ENCODE results near the gene MGAT4D.
"Not testable (repeated sequence)": the region's sequence is repeated elsewhere in the genome, so short reads cannot be mapped to it uniquely, and the experiment has no call there.

Gene MGAT4D

DNA sequence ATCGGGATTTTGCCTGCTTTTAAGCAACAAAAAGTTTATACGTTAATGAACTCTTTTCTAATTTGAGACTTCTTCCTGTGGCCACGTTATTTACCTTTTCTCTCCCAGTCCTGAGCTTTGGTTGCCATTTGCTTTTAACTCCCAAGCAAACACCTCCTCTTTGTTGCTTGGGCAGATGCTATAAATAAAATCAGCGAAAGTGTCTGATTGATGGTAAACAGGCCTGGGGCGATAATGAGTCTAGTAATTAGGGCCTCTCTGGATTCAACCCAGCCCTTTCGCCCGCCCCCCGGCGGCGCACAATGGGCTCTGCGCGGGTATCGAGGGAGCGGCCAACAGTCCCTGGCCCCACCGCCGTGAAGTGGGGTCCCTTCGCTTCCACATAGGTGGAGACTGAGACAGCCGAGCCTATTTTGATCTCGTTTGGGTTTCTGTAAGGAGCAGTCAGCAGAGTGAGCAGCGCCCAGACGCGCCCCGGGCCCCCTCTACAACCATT lies 71.4 kb downstream of the MGAT4D start:
- DNase-seq (ENCODE audit: low read depth in 1 of 2, low spot score in 1 of 2): no peak
- in situ Hi-C loops (cut with HindIII; ENCODE audit: low pct_unique_long_range_greater_than_20kb, low sequenced_read_pairs): no loop called here
- TF ChIP-seq JUND (IDR thresholded peaks at IDR 0.05; ENCODE audit: low read depth): no peak

DNA sequence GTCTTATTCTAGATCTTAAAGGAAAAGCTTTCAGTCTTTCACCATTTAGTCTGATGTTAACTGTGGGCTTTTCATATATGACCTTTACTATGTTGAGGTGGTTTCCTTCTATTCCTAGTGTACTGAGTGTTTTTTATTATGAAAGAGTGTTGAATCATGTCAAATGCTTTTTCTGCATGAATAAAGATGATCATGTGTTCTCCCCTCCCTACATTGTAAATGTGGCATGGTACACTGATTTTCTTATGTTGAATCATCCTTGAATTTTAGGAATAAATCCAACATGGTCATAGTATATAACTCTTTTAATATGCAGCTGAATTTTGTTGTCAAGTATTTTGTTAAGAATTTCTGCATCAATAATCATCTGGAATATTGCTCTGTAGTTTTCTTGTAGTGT lies 75.0 kb downstream of the MGAT4D start:
- TF ChIP-seq JUND (IDR thresholded peaks at IDR 0.05; ENCODE audit: low read depth): no peak
- in situ Hi-C loops (cut with HindIII; ENCODE audit: low pct_unique_long_range_greater_than_20kb, low sequenced_read_pairs): no loop called here
- DNase-seq (ENCODE audit: low read depth in 1 of 2, low spot score in 1 of 2): no peak

DNA sequence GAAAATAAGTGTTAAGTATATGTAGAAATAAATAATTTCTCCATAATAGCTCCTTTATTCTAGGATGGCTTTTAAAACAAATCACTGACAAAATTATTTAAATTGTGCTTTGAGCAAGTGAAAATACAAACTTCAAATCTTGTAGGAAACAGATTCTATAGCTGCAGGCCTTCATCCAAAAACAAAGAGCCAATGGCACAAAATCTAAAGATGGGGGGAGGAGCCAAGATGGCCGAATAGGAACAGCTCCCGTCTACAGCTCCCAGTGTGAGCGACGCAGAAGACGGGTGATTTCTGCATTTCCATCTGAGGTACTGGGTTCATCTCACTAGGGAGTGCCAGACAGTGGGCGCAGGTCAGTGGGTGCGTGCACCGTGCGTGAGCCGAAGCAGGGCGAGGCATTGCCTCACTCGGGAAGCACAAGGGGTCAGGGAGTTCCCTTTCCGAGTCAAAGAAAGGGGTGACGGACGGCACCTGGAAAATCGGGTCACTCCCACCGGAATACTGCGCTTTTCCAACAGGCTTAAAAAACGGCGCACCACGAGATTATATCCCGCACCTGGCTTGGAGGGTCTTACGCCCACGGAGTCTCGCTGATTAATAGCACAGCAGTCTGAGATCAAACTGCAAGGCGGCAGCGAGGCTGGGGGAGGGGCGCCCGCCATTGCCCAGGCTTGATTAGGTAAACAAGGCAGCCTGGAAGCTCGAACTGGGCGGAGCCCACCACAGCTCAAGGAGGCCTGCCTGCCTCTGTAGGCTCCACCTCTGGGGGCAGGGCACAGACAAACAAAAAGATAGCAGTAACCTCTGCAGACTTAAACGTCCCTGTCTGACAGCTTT lies 84.7 kb downstream of the MGAT4D start:
- in situ Hi-C loops (cut with HindIII; ENCODE audit: low pct_unique_long_range_greater_than_20kb, low sequenced_read_pairs); DNase-seq (ENCODE audit: low read depth in 1 of 2, low spot score in 1 of 2): not testable (repeated sequence)

DNA sequence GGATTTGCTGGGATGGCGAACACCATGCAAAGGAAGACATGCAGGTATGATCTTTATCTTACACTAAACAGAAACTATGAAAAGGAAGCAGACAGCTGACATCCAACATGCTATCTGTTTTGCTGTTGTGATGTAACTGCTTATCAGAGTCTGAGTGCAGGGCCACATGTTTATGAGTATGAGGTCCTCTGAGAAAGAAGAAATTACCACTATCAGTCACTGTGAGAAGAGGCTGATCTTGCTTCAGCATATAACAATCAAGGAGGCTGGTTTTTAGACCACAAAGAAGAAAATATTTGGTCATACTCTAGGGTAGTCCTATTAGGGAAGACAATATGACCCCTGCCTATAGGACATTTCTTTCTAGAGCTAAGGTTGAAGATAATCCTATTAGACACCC lies 89.1 kb downstream of the MGAT4D start:
- in situ Hi-C loops (cut with HindIII; ENCODE audit: low pct_unique_long_range_greater_than_20kb, low sequenced_read_pairs): no loop called here
- DNase-seq (ENCODE audit: low read depth in 1 of 2, low spot score in 1 of 2): no peak
- no peak for TF ChIP-seq JUND (IDR thresholded peaks at IDR 0.05; ENCODE audit: low read depth)

DNA sequence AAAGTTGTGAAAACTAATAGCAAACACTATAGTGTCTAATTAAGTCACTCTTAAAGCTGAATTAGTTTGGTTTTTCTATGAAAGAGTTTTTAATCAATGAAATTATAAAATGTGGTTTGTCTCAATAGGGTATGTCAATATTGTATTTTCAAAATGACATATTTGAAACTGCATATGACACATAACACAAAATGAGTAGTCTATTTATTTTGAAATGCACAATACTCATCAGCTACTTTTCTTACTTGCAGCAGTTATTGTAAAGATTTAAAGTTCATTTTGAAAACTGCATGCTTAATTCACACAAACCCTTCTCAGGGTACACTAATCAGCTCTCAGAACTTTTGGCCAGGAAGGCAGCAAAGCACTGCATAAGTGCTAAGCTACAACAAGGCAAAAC lies 91.8 kb downstream of the MGAT4D start:
- TF ChIP-seq JUND (IDR thresholded peaks at IDR 0.05; ENCODE audit: low read depth): no peak
- in situ Hi-C loops (cut with HindIII; ENCODE audit: low pct_unique_long_range_greater_than_20kb, low sequenced_read_pairs): no loop called here

DNA sequence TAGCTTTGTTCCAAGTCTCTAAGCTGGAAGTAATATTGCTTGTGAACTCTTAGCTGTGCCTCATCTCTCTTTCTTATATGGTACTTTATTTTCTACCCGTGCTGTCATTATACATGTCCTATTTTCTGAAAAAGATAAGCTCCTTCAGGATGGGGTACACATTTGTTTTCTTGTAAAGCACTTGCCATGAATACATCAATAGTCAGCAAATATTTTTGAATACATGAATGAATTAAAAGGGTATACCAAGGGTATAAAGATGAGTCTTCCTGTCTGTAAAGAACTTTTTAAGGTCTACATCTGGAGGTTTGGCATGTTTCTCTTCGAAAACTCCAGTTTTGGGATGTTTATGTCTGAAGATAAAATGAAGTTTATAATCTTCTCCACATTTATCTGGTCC lies 98.0 kb downstream of the MGAT4D start:
- DNase-seq (ENCODE audit: low read depth in 1 of 2, low spot score in 1 of 2): no peak
- no peak for TF ChIP-seq JUND (IDR thresholded peaks at IDR 0.05; ENCODE audit: low read depth)
- in situ Hi-C loops (cut with HindIII; ENCODE audit: low pct_unique_long_range_greater_than_20kb, low sequenced_read_pairs): no loop called here

More for the DNA sequence above, 91.8 kb downstream of the MGAT4D start:
- no peak for DNase-seq (ENCODE audit: low read depth in 1 of 2, low spot score in 1 of 2)

DNA sequence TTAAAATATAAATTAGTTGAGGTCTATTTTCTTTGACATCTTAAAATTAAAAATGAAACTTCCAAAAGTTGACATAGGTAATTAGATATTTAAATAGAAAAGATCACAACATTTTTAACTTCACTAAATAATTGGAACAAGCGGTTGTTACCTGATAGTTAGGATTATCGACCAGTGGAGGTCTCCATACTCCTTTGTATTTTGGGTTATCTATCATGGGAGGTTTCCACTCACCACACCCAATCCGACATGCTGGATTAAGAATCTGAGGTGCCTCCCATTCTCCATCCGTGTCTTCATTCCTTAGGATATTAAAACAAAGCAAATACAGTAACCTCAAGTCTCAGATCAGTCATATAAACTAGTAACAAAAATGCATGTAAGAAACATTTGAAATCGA lies 102.4 kb downstream of the MGAT4D start:
- in situ Hi-C loops (cut with HindIII; ENCODE audit: low pct_unique_long_range_greater_than_20kb, low sequenced_read_pairs): no loop called here
- DNase-seq (ENCODE audit: low read depth in 1 of 2, low spot score in 1 of 2): peak in 1 of 2 experiments; percentile 15
- no peak for TF ChIP-seq JUND (IDR thresholded peaks at IDR 0.05; ENCODE audit: low read depth)
